GM21526 (cell line): ENCODE results near the gene CRKL.

Experiments used
- ATAC-seq: cut with Tn5 transposase; IDR thresholded peaks from one replicate; pipeline ENCODE4 v1.9.1; 2021; ENCODE audit warnings: moderate library complexity; ENCODE audit not compliant: unreplicated experiment, low FRiP score

Gene CRKL

GRCh38 chr22:20948989-20949388 is 31.8 kb downstream of the CRKL start:
- ATAC-seq = no peak

DNA sequence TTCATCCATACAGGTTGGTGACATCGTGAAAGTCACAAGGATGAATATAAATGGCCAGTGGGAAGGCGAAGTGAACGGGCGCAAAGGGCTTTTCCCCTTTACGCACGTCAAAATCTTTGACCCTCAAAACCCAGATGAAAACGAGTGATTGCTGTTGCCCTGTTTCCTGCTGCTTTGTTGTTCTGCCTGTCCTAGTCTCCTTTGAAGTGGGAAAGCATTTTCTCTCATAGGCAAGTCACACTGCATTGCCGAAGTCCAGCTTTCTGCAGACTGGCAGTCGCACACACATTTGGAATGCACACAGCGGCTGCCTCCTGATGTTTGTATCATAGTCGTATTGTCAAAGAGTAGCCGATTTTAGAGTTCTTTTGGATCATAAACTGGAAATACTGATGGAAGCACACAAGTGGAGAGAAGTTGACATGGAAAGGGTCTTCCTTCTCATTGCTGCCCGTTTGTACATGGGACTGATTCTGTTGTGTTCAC is 32.5 kb downstream of the CRKL start:
- ATAC-seq = no peak

DNA sequence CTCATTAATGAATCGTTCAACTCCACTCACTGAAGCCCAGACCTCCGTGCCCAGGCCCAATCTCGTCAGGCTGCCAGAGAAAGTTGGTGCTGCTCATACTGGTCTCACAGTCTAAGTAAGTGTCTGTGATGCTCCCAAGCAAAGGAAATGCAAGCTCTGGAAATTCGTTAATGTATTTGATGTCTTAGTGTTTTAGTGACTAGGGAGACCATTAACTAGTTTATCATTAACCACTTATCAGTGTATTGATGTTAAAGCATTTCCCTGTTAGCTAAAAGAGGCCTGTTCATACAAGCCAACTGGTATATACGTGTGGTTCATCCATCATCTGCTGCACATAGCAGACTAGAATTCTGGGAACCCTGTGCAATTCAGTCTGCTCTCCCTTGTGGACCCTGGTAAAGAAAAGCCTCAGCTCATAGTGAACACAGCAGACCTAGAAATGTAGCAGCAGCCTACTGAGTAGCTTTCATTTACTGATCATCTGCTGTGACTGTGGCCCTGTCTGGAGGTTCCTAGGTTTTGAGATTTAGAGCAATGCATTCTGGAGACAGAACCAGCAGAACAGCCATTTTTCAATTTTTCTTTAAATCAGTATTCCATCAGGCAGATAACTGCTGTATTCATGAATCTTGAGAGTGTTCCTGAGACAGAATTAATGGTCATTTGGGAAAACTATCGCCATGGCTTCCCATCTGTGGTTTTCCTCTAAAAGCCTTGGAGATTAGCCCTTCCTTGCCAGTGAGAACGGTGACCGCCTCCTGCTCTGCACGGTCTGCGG is 34.1 kb downstream of the CRKL start:
- no peak for ATAC-seq

GRCh38 chr22:20951932-20952380 is 34.7 kb downstream of the CRKL start:
- ATAC-seq = no peak

GRCh38 chr22:20952544-20953341 is 35.5 kb downstream of the CRKL start:
- no peak for ATAC-seq

GRCh38 chr22:20953342-20953608 is 36.1 kb downstream of the CRKL start:
- ATAC-seq = no peak

- no peak for ATAC-seq
These were observed 36.7 kb downstream of the CRKL start for GRCh38 chr22:20953668-20954500.

- ATAC-seq = no peak
These were observed 38.3 kb downstream of the CRKL start for GRCh38 chr22:20955548-20955947.

DNA sequence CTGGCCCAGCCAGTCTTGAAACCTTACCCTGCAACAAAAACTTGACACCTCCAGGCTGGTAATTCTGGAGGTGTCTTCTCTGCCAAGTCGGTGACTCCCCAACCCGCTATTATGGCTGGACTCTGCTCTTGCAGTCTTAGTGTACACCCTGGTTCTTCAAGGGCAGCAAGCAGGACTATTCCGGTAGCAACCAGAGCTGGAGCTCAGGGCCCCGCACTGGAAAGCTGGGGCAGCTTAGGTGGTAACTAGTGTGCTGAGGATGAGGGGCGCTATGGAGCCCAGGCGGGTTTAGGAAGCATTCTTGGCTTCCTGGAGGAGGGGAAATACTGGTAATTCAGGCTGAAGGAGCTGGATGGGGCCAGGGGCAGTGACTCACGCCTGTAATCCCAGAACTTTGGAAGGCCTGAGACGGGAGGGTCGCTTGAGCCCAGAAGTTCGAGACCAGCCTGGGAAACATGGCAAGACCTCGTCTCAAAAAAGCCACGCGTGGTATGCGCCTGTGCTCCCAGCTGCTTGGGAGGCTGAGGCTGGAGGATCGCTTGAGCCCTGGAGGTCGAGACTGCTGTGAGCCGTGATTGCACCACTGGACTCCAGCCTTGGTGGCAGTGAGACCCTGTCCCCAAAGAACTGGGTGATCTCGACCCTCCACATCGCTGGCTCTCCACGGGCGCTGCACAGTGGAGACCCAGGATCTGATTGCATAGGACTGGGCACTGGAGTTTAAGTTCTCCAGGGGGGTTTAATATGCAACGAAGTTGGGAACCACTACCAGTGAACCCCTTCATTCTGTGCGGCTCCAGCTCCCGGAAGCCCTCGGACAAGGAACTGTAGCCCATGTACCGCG is 39.3 kb downstream of the CRKL start:
- no peak for ATAC-seq

DNA sequence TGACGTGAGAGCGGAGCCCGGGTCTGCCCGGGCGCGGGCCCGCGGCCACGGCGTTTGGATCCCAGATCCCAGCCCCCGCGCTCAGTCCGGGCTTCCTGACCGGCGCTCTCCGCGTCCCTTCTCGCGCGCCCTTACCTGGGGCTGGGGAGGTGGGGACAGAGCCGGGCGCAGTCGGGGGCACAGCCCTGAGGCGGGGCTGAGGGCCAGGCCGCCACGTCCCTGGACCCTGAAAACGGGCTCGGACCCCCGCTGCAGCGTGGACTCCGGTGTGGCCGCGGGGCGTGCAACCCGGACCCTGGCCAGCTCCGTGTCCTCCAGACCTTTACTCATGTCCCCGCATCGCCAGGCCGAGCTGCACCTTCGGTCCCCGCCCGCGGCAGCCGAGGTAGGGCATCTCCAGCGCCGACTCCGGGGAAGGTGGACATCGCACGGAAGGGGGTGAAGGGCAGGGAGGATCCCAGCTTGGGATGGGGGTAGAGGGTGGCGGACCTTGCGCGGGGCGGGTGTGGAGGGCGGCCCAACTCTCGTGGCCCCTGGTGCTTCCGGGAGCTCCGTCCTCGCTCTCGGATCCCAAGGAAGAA is 40.0 kb downstream of the CRKL start:
- ATAC-seq = no peak

DNA sequence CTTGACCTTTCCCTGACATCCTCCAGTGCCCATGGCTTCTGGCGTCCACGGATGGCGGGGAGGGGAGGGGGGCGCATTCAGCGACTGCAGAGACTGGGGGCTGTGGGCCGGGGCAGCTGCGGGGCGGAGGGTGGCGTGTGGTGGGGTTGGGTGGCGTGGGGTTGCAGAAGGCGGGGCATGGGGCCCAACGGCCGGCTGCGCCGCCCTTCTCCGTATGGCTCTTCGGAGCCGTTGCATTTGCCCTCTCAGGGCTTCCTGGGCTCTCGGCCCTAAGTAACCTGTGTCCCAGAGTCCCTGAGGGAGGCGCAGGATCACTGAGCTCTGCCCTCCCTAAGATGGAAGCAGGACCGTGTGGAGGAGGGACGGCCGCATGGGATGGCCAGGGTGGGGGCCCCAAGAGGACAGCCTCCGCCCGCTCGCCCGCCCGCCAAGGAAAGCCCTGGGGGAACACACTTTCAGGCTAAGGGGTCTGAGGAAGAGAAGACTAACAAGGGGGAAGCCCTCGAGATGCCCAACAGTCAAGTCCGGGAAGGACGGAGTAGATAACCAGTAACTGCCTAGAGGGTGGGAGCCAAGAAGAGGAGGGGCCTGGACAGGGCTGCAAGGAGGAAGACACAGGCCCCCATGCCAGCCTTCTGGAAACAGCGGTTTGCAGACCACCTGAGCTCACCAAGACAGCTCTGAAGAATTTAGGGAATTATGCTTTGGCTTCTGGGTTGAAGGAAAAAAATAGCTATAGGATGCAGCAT is 40.6 kb downstream of the CRKL start:
- ATAC-seq = no peak

GRCh38 chr22:20959578-20960461 is 42.6 kb downstream of the CRKL start:
- ATAC-seq = no peak

DNA sequence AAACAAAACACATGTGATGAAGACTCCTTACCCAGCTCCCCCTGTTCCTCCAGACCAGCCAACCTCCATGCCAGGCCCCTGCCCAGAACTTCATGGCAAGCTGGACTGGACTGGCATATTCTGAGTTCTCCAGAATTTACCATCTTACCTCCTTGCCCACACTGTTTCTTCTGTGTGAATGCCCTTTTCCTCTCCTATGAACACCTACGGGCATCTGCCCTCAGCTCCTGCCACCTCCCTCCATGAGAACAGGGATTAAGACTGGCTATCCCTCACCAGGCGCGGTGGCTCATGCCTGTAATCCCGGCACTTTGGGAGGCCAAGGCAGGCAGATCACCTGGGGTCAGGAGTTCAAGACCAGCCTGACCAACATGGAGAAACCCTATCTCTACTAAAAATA is 43.4 kb downstream of the CRKL start:
- no peak for ATAC-seq

GRCh38 chr22:20962491-20962945 is 45.3 kb downstream of the CRKL start:
- no peak for ATAC-seq

DNA sequence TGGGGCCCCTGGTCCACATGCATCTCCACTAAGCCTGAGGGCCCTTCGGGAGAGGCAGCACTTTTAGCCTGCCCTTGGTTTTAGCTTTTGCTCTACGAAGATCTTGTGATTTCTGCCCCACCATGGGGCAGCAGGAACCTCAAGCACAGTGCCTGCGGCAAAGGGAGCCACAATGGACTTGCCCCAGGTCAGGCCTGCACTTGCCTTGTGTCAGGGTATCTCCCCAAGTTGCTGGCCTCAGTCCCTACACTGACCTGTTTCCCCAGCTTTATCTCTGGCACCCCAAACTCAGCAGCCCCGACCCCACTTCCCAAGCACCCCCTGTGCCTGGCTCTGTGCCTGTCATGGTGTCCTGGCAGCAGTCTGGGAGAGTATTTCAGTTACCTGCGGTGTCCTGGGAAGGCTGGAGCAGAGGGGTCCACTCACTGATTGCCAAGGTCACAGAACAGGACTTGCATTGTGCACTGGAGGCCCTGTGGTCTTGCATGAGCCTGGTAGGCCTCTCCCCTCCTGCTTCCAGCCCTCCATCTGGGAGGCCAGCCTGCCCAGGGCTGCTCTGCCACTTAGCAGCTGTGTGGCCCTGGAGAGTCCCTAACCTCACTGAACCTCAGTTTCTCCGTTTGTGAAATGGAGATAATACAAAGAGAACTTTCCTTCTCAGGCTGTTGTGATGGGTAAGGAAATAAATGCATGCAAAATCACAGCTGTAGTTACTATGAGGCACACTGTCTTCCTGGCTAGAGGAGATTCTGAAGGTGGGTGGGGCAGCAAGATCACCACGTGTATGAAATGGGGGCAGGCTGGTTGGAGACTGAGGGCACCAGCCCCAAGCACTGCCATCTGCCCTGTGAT is 46.2 kb downstream of the CRKL start:
- no peak for ATAC-seq

DNA sequence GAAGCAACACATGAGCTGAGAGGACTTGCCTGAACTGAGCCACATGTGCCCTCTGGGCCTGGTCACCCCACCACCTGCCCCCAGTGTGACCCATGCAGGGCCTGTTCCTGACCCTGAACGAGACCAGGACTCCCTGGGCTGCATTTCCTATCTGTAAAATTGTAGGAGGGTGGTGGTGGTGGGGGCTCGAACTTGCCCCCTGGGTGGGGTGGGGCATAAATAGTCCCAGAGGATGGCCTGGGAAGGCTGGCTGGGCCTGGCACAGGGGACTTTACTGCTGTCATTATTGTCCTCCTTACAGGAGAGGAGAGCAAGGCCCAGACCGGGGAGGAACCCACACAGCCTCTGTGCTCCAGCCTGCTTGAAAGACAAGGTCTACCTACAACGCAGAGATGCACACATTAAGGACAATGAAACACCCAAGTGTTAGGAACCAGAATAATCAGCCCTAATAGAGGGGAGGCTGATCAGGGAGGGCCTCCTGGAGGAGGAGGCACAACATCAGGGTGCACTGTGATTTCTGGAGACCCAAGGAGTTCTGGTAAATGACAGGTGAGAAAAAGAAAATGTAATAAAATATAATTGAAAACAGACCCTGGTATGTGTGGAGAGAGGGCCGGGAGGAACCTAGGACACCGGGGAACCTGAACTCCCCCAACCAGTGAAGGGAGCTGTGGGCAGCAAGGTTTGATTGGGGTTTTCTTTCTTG is 47.0 kb downstream of the CRKL start:
- ATAC-seq = no peak

- no peak for ATAC-seq
These were observed 47.5 kb downstream of the CRKL start for GRCh38 chr22:20964799-20965103.
